ENCODE data around the gene SGCB. TPM values are rescaled to one million over a fixed set of nuclear protein-coding genes. Genes with fewer than 3 reads are reported as not detected.

SGCB gene
- total RNA-seq, 1 donor from 2014 or later, result 12.9 TPM

GRCh38 chr4:52019936-52020657 lies 18.0 kb downstream of the SGCB start, which contains the start of gene LRRC66:
TSS of gene LRRC66 (minus strand) at chr4:52020363. CDS start at chr4:52017613, 2,750 bp downstream.
- DNase-seq, result no peak

- DNase-seq, result no peak
Measured at GRCh38 chr4:52017814-52018213, 20.3 kb downstream of the SGCB start.

- DNase-seq, result no peak
Measured at GRCh38 chr4:52016981-52017380, 21.1 kb downstream of the SGCB start.

DNA sequence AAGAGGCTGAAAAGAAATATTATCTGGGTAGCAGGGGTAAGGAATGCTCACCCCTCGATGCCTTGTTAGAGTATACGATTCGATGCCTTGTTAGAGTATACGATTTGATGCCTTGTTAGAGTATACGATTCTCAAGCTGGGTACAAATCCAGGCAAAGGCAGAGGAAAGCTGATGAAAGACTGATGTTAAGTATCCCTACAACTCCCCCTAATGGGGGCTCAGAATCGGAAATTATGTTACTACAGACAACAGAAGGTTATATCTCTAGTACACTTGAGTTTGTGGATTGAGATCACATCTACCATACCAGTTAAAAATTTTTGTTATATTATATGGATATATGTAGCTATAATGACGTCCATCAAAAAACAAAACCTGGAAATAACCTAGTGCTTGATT lies 22.7 kb downstream of the SGCB start:
- DNase-seq, result peak; percentile 33

DNA sequence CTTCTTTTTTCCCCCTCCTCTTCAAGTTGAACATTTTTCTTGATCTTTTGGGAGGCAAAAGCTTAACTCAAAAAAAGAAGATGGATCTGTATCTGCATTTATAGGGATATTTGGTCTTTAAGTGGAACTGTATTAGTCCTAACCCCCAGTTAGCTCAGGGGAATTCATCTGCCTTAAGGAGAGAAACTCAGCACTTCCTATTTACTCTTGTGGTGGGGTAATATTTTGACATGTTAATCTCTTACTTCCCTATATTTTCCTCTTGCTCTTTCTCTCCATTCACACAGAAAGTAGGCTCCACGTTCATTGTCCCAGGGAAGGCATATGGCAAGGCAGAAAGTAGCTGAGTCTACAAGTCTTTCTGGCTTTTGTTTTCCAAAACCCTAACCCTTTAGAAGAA lies 23.2 kb downstream of the SGCB start:
- DNase-seq, result no peak

- DNase-seq, result no peak
Measured at GRCh38 chr4:52012651-52013050, 25.4 kb downstream of the SGCB start.

DNA sequence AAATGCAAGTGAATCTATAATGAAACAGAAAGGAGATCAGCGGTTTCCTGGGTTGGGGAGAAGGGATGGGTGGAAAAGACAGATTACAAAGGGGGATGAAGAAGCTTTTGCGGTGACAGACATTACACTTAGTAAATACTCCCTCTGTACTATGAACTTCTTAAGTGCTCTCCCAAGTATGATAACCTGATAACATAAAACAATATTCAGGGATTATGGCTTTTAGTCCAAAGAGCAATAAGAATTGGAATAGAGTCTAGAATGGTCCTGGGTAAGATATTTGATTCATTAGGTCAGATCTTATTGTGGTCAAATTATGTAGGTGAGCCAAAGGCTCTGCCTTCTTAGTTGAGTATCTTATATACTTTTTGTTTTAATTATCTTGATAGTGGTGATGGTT lies 27.1 kb downstream of the SGCB start:
- DNase-seq, result no peak

DNA sequence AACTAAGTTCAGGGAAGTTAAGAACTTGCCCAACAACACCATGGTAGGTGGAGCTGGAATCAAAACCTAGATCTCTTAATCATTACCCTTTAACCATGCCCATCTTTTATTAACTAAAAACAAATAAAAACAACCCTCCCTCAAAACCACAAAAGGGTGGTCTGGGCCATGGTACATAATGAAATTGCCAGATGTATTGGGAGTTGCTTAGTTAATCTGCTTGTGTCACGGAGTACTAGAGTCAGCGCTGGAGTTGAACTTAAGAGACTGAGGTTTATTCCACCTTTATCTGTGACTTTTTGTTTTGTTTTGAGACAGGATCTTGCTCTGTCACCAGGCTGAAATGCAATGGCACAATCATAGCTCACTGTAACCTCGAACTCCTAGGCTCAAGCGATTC lies 31.2 kb downstream of the SGCB start:
- no peak for DNase-seq

DNA sequence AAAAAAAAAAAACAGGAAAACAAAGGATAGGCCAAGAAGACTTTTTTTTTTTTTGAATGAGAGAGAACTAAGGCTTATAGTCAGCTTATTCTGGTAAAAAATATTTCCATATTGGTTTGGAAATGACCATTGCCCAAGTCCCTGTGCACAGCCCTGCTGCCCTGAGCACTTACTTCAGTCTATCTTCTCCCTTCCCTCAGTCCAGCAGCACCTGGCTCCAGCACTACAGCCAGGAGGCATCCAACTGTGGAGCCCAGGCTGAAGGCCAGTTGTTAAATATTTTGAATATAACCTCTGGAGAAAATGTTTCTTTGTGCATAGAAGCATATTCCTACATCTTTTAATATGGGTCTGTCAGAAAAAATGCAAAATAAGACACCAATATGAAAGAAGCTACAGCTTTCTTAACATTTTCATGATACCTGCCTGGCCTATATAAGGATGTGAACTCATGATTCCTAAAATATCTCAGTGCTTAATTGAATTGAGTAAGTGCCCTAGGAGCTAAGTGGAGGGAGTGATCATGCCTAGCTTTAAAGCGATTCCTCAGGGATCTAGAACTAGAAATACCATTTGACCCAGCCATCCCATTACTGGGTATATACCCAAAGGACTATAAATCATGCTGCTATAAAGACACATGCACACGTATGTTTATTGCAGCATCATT lies 32.4 kb downstream of the SGCB start:
- DNase-seq, result no peak

- DNase-seq, result no peak
Measured at GRCh38 chr4:52004414-52004813, 33.7 kb downstream of the SGCB start.

GRCh38 chr4:52001616-52002015 lies 36.5 kb downstream of the SGCB start:
- no peak for DNase-seq

GRCh38 chr4:51999250-51999649 lies 38.8 kb downstream of the SGCB start:
- no peak for DNase-seq

- DNase-seq, result no peak
Measured at GRCh38 chr4:51998837-51999236, 39.3 kb downstream of the SGCB start.

DNA sequence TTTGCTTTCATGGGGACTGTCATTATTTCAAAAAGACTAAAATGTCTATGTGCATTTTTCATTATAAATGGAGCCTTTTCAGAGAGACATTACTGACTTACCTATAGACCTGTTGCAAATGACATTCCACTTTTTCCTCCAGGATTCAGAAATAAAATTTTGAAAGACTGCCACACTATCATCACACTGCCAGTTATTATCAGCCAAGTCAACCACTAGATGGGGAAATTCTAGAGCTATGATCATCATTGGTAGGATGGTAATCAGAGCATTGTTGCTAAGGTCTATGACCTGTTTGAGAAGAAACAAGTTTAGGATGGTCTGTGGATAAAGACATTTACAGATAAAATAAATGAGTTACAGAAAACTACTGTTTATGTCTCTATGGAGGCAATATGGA lies 40.5 kb downstream of the SGCB start:
- no peak for DNase-seq

- no peak for DNase-seq
Measured at GRCh38 chr4:51995647-51996220, 42.4 kb downstream of the SGCB start.

Other genes with a start within 250 kb of the SGCB start
- gene DCUN1D4, start 195.1 kb downstream of the SGCB start, total RNA-seq, result 38.1 and 47.3 TPM in 2 replicates
- gene LRRC66, start 17.9 kb downstream of the SGCB start, total RNA-seq, result 0.14 and 0.17 TPM in 2 replicates
- gene SPATA18, start 13.0 kb upstream of the SGCB start, total RNA-seq, result 4.3 and 4.6 TPM in 2 replicates

Data from dermis blood vessel endothelial cell (primary cell).